GM19438 (cell line): ENCODE results near the gene CACHD1.

Source experiments
- ATAC-seq: cut with Tn5 transposase; IDR thresholded peaks from one replicate; pipeline ENCODE4 v1.9.1; 2021; ENCODE audit warnings: low read depth; ENCODE audit not compliant: unreplicated experiment

Gene CACHD1

DNA sequence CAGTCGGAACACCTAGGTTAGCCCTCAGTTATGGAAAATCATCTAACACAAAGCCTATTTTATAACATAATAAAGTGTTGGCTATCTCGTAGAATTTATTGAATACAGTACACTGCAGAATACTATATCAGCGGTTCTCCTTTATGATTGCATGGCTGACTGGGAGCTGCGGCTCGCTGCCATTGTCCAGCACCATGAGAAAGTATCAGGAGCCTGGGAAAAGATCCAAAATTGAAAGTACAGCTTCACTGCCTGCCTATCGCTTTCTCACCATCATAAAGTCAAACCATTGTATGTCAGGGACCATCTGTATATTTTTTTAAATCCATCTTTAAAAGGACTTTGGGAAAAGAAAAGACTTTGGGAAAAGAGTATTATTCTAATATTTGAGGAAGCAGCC lies 163.0 kb downstream of the CACHD1 start:
- no peak for ATAC-seq

DNA sequence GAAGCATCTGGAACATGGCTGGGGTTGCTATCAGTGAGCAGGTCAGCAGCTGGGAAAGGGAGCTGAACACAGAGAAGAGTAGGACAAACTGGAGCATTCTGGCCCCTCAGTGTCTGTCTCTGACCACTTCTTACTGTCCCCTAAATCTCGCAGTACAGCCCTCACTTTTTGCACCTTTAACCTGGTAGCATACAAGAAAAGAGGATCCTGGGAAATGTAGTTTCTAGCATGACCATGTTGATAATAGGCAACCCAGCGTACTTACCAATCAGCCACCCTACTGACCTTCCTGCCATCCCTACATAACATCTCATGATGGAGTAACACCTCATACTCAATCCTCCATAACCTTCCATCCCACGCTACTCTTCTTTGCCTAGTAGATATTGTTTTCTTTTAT lies 175.8 kb downstream of the CACHD1 start:
- ATAC-seq: no peak

DNA sequence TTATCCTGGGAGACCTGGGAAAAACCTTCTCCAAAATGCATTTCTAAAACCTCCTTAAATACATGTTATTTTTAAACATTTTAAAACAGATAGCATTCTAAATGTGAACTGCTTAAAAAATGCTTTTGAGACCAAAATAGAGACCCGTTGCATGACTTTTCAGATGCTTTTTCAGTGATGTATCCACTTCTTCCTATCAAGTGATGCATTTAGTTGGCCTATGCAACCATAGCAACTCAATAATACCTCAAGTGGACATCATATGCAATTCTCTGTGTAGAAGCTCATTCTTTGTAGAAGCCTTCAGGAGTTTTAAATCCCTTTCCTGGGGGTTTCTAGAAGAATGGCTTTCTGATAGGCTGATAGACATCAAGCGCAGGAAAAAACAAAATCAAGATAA lies 180.5 kb downstream of the CACHD1 start:
- no peak for ATAC-seq

DNA sequence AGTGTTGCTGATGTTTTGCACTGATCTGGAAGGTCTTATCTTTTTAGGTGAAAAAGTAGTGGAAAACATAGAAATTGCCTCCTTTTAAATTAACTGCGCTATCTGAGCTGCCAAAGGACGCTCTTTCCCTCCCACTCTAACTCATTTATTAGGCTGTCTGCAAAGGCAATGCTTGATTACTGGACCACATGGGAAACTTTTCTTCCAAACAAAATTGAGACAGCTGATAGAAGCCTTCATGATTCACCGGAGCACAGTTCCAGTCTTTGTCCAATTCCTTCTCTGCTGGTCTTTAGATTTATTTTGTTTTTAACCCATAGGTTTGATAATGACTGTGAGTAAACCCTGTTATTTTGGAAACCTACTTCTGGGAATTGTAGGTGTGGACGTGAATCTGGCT lies 181.9 kb downstream of the CACHD1 start:
- ATAC-seq: no peak

DNA sequence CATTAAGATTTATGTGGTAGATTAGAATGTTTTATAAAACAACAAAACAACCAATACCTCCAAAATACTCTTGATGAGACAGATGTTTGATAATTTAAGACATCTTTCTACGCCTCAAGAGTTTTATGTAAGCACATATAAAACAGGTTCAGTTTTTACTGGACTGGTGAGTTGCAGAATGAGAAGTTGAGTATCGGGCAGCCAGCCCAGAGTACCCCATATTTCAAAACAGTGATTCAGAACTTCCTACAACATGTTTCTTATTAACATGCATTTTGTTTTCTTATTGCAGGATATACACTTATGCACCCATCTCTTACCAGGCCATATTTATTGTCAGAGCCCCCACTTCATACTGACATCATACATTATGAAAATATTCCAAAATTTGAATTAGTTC lies 183.5 kb downstream of the CACHD1 start:
- ATAC-seq: no peak

DNA sequence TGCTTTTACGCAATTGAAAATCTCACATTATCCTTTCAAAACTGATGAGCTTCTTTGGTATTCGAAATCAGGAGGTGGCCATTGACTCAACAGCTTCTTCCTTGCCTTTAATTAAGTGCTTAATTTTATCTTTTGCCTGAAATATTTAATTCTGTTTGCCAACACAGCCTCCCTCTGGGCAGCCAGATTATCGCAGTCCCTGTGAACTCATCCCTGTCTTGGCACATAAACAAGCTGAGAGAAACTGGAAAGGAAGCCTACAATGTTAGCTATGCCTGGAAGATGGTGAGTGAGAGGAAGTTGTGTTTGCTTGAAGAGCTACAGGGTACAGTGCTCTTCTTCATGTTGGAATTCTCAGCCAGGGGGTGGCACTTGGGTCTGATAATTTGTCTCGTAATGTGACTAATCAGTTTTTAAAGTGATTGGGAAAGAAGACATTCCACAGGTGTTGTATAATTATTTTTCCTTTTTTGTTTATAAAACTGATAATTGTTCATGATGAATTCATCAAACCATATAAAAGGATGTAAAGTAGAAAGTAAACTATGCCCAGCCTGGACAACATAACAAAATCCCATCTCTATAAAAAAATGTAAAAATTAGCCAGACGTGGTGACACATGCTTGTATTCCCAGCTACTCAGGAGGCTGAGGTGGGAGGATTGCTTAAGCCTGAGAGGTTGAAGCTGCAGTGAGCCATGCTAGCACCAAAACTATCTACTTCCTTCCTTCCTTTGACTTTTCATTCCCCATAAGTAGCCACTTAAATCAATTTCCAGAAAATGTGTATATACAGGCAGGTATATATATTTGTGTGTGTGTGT lies 184.8 kb downstream of the CACHD1 start:
- ATAC-seq: no peak

DNA sequence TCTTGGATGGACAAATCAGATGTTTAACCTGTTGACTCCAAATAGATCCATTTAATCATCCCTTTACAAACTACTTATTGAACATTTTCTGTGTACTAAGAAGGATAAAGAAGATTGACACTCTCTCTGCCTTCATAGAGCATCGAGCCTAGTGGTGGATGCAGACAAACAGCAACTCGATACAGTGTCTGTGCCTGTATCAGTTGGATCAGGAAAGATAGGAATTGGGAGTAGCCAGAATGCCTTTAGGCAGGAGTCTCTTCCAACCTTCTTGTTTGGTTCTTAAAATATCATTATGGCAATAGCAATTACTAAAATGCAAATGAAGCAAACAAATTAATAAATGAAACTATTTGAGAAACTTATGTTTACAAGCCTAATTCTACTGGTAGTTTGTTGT lies 185.9 kb downstream of the CACHD1 start:
- no peak for ATAC-seq

DNA sequence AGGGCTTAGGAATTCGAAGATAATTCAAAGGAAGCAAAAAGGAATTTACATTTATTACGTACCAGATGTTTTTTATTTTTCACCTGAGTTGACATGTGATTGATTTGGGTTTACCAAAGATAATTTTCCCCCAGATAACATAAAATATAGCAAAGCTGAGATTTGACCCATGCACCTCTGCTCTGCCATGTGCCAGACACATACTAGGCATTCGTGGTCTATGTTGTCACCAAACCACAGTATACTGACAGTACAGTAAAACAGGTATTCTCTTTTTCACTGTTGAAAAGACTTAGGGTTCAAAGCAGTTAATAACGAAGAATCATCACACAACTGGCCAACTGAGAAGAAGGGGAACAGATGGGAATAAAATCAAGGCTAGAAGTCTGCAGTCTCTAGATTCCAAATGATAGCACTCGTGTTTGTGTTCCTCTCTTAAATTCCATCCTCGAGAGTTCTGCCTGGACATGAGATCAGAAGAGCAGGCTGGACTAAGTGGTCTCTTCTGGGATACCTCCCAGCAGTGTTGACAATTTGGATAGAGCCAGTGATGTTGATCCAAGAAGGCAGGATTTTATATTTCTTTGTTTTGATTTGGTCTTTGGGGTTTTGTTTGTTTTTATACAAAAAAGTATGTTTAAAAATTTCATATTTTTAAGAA lies 189.7 kb downstream of the CACHD1 start:
- ATAC-seq: no peak

DNA sequence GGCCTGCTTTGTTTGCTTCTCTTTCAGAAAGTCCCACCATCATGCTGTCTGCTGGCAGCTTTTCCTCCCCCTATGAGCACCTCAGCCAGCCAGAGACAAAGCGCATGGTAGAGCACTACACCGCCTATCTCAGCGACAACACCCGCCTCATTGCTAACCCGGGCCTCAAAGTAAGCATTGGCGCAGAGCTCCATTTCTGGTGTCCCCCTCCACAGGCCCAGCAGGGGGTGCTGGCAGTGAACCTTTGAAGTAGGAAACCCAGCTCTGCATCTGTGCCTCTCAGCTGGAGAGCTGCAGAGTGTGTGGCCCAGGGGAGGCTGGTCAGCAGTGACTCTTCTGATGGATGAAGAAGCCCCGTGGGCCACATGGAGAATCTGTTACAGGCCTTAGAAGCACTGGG lies 193.7 kb downstream of the CACHD1 start:
- ATAC-seq: no peak

DNA sequence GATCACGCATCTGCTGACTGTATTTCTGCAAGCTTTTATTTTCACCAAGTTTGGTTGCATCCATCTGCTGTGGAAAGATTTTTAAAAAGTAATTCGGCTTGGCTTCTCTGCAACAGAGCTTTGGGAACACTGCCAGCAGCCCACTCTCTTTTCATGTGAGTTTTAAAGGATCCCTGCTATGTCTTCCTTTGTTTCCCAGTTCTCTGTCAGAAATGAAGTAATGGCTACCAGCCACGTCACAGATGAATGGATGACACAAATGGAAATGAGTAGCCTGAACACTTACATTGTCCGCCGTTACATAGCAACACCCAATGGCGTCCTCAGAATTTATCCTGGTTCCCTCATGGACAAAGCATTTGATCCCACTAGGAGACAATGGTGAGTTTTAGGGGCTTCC lies 194.4 kb downstream of the CACHD1 start:
- ATAC-seq: no peak

DNA sequence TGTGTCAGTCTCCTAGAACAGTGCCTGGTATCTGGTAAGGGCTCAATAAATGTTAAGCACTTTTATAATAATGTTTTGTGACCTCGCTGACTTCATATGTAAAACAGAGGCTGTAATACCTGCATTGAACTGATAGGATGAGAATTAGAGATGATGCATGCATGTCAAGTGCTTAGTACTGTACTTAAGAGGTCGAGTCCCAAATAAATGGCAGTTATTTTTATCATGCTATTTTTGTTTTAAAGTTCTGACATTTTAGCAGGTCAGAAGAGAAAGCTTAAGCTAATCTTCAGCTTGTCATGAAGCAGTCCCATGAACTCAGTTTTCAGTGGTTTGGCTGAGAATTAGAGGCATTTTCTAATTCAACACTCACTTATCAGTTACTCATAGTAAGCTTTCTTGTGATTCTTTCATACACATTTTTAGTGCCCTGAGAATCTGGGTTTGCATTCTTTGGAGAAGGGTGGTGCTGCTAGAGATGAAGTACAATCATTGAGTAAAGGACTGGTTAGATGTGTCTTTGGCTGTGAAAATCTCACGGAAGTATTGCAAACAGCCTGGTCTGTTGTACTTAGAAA lies 199.3 kb downstream of the CACHD1 start:
- ATAC-seq: no peak

DNA sequence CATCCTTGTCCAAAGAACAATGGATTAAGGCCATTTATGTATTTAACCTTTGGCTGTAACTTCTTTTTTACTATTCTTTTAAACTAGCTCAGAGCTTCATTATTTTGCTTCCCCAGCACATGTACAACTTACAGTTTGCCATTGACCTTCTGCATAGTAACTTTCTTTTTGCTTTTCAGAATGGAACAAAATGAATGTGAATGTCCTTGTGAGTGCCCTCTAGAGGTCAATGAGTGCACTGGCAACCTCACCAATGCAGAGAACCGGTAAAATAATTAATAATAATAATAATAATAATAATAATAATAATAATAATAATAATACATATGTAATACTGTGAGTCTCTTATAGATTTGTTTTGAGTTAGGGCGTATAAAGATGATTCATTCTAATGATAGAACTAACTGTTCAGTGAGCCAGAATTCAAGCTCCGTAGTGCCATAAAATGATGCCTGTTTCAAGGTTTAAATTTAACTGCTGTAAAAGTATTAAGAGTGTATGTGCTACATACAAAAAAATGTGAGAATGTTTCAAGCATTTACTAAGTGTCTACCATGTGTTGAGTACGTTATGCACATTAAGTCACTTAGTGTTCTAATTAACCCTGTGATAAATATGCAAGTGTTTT lies 205.9 kb downstream of the CACHD1 start:
- no peak for ATAC-seq

DNA sequence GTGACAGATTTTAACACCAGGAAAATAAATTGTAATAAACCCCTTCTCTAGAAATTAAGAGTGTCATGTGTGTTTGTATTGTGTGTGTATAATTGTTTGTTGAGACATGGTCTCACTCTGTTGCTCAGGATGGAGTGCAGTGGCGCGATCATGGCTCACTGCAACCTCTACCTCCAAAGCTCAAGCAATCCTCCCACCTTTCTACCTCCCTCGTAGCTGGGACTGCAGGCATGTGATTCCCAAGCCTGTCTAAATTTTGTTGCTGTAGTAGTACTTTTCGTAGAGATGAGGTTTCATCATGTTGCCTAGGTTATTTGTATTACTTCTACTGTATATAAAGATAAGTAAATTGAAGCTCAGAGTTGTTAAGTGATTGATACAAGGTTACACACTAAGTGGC lies 206.5 kb downstream of the CACHD1 start:
- no peak for ATAC-seq

DNA sequence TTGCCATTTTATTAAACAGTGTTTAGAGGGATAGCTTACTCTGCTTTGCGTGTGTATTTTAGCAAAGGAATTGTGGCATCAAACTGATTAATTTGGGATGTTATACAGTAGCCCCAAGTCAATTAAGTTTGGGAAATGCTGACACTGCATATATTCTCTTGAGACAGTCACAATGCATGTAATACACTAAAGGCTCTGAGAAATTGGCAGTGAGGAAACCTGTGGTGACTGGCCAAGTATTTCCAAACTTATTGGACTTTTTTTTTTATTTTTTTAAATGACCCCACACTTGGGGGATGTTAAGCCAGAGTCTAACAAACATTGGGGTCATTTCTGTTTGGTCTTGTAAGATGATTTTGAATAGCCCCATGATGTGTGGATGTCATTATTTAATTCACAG lies 207.6 kb downstream of the CACHD1 start:
- ATAC-seq: no peak

DNA sequence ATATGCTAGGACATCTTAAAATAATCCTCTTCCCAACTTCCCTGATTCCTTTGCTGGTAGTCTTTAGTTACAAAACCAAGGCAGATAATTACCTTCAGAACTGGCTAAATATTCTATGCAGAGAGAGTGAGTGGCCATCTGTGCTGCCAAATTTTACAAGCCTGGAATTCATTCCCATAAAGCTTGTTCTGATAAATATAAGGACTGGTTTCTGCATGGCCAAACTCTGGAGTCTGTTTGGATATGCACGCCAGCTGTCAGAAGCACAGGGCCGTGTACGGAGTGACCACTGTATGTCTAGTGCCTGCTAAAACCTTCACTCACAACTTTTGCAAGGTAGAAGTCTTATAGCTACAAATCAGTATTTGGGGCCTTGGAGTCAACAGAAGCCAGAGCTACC lies 208.4 kb downstream of the CACHD1 start:
- ATAC-seq: no peak

DNA sequence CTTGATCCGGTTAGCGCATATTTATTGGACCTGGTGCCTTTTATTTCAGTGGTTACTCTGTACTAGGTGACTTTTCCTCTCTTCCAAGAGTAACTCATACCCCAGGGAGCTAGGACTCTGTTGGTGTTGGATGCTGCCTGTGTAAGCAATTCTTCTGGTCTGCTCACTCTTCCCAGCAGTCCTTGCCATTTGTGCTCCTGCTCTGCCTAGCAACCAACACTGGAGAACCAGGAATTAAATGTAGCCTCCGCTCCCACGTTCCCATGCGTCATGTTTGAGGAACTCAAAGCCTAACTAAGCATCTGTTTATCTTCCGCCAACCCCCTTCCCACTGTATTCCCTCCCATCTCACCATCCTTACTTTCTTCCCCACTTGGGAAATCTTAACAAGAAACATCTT lies 209.2 kb downstream of the CACHD1 start:
- ATAC-seq: no peak

DNA sequence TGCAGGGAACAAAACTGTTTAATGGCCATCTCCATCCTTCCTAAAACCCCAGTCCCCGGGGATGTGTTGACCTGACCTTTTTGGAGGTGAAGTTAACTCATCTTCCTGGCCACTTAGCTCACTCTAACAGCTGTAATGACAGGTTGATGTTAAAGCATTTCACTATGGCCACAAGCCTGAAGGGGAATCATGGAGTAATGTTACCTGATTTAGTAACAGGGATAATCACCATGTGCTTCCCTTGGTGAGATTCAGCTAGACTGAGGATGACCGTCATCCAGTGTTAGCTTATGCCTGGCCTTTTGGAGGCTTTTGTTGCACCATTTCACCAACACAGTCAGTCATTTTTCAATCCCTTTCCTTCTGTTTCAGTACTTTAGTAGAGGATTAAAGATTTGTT lies 210.7 kb downstream of the CACHD1 start:
- no peak for ATAC-seq

DNA sequence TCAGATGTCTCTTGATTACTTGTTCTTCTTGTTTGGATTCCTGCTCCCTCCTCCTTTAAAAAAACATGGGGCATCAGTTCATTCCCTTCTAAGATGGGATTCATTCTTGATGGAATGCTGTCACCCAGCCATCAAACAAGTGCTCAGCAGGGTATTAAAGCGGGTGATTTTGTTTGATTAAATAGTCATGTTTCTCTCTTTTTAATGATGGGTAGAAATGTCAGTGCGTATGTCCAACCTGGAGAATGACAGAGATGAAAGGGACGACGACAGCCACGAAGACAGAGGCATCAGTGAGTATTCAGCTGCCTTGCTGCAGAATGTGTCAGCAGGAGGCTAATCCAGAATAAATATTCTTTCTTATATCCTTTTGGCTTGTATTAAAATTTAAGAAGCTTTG lies 211.1 kb downstream of the CACHD1 start:
- ATAC-seq: no peak

DNA sequence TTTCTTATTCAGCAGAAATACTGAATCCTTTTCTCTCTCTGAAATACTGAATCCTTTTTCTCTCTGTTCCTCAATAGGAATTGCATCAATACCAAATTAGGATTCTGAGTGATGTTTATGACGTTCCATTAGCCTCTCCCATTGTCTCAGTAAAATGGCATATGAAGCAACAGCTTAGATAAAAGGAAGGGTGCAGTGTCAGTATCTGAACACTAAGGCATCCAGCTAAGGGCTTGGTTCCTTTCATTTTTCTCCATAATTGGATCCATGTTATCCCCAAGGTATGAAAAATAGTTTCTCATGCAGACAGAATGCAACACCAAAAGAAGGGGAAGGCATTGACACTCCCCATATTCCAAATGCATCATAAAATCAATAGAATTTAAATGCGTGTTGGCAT lies 213.5 kb downstream of the CACHD1 start:
- no peak for ATAC-seq

DNA sequence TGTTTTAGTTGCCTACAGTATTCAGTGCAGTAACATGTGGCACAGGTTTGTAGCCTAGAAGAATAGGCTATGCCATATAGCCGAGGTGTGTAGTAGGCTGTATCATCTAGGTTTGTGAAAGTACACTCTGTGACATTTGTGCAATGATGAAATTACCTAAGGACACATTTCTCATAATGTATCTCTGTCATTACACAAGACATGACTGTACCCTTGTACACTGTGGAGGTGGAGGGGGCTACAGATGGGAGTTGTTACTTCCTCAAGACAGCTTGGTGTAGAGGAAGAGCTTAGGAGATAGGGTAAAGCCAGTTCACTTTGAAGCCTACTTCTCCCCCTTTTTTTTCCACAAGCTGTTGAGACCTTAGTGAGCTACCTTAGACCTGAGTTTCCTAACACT lies 215.3 kb downstream of the CACHD1 start:
- ATAC-seq: no peak

DNA sequence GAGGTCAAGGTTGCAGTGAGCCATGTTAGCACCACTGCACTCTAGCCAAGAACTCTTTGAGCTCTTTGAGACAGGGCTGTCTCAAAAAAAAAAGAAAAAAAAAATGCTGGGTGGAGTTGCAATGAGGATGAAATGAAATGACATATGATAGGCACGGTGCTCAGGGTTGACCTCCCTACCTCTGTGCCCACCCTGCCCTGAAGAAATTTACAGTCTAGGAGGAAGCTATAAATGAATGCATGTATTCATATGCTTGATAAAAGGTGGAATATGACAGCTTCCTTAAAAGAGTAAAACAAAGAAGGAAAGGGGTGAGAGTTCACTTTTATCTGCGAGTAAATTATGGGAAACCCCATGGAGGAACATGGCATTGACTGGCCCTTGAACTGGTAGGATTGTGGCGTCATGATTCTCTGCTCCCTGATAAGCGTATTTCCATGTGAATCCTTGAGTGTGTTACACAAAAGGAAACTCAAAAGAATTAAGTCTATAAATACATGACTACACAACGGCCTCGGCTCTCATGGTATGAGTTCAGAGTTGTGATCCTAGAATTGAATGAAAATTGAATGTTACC lies 215.9 kb downstream of the CACHD1 start:
- no peak for ATAC-seq
